HG03060 (cell line): ENCODE data around the gene EEA1.

ENCODE experiments used
- ATAC-seq: cut with Tn5 transposase; IDR thresholded peaks from one replicate; pipeline ENCODE4 v1.9.1; 2021; ENCODE audit warnings: low read depth, moderate number of reproducible peaks; ENCODE audit not compliant: unreplicated experiment

Gene EEA1

GRCh38 chr12:92726850-92727249 is 202.2 kb downstream of the EEA1 start:
- no peak for ATAC-seq

DNA sequence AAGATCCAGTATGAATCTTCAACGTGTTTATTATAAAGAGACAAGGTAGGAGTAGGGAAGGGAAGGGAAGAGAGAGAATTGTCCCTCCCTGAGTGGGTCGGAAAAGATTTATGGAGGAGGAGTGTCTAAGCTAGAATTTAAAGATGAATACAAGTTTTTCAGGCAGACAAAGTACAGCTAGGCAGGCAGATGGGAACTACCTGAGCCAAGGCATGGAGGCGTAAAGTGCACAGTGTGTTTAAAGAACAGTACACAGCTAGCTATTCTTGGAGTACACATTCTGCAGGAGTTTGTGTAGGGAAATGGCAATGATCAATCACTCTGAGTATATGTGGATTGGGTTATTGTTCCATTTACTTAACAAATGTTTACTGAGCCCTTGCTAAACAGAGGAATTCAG is 206.2 kb downstream of the EEA1 start:
- ATAC-seq = no peak

DNA sequence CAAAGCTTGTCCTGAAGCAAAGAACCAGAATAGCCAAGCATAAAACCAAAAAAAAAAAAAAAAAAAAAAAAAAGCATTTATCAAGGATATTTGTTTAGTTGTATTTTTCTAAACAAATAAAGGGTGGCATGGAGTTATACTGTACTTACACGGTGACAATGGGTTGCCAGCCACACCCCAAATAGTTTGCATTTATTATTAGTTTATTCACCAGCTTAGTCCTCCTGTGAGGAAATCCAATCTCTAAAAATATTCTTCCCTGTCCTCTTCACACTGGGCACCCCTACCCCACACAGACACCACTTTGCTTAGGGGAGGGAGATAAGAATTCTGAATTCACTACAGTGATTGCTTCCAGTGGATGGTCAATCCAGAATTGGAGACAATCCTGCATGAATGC is 207.4 kb downstream of the EEA1 start:
- ATAC-seq = no peak

- ATAC-seq = no peak
Measured at GRCh38 chr12:92721130-92721529, 208.0 kb downstream of the EEA1 start.
